HG03457 (cell line): ENCODE measurements around the gene IFNA5.

Experiments used
- ATAC-seq: cut with Tn5 transposase; IDR thresholded peaks from one replicate; pipeline ENCODE4 v1.9.1; 2021; ENCODE audit warnings: moderate number of reproducible peaks; ENCODE audit not compliant: unreplicated experiment

Gene IFNA5

DNA sequence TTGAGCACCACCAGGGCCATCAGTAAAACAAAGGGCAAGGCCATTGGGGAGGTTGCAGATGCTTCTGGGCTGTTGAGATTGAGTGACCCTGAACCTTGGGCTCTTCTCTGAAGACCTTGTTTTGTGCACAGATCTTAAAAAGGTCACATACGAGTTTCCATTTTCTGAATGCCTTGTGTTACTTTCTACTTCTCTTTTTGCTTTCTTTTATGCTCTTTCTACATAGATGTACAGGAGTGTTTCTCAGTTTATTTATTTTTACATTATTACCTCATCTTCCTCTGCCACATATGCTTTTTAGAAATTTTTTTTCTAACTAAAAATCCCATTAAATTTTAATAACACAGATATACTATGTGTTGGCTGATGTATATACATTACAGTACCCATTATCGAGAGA lies at the start of gene IFNA5:
Gene IFNA5, minus strand, starts transcription at position 101 of the 400 bp plus-strand sequence. Its CDS starts 57 bp downstream, at position 44.
- no peak for ATAC-seq

DNA sequence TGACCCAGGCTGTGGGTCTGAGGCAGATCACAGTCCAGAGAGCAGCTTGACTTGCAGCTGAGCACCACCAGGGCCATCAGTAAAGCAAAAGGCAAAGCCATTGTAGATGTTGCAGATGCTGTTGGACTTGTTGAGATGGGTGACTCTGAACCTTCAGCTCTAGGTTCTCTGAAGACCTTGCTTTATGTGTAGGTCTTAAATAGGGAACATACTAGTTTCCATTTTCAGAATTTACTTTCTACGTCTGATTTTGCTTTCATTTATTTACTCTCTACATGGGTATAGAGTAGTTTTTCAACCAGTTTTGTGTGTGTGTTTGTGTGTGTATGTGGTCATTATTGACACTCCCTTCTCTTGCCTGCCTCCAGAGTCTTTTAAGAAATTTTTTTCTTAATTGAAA lies 45.7 kb upstream of the IFNA5 start, which contains the start of gene IFNA6:
Gene IFNA6, minus strand, starts transcription at position 101 of the 400 bp plus-strand sequence. Its CDS starts 0 bp downstream, at position 101.
- ATAC-seq, result no peak

DNA sequence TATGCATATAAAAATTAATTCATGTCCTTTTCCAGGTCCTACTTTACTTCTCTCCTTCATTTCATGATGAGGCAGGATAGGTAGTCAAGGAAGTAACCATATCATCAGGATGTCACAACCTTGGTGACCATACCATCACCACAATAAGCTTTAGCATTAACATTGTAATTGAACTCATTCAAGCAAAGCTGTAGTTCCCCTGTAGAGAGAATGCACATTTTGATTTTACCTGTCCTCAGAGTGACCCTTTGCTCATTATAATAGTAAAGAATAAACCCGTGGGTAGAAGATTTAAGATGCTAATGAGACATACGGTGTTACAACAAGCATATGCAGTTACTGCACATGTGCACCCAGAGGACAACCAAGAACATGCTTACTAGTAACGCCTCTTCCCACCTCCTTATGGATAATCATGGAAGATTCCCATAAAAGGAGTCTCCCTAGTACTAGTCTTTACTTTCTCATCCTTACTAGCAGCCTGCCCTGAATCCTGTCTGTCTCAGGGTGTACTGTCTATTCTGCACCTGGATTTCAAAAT lies 43.4 kb upstream of the IFNA5 start:
- no peak for ATAC-seq

DNA sequence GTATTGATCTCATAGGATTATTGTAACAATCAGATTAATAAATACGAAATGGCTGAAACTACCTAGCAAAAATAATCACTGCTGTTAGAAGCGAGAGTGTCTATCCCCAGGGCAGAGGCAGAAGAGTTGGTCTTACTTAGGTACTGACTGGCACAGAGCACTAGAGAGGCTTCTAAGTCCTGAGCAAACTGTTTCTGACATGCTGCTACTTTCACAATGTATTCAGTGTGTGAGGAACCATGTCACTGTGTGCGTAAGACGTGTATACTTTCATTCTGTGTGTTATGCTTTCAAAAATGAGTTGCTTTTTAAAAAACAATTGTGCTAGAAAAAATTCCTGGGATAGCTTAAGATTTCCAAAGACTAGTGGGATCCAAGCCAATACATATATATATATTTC lies 35.6 kb upstream of the IFNA5 start:
- ATAC-seq, result no peak

DNA sequence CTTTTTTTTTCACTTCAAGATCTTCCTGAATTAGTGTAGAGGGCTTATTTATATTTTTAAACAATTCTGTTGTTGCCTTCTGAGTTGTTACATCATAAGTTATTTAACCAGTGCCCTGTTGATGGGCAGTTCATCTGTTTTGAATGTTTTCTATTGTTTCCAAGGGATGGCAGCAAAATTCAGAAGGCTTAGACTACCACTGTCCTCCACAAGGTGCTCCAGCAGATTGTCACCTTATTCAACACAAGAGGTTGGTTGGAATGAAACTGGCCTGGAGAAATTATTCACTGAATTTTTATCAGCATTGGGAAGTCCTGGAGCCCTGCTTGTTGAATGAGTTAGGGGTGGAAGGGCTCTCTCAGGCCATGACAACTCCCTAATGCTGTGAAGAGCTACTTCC lies 31.3 kb upstream of the IFNA5 start:
- ATAC-seq, result no peak

DNA sequence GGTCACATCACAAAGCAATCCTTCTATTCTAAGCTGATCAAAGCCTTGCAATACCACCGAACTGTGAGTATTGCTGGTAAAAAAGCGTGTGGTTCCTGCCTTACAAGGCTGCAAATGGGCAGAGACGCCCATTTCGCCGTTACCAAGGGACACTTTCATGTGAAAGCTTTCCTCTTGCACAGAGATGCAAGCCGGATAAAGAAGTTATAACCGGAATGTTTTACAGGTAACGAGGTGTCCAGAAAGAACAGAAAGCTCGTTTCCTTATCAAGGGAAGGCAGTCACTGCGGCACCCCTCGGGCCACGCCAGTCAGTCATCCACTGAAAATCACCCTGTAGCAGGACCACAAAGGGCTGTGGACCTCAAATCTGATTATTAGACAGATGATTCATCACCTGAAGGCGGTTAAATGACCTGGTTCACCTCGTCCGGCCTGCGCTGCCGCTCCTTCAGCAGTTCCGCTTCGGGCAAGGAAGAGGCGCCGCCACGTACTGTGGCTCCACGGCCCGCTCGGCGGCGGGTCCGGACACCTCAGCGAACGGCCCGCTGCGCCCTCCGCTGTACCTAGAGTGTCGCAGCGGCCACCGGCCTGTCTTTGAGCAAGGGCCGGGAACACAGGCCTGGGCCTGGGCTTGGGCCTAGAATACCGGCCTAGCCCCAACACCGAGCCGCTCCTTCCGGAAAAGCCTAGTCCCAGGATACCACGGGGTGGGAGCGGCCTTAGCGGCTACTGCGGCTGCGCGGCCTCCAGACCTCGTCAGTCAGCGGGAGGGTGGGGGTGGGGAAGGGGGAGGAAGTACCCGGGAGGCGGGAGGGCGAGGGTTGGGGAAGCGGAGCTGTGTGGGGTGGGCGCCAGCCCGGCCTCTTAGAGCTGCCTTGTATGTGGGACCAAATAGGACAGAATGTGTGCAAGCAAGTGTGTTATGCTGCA lies 29.9 kb upstream of the IFNA5 start, which contains the start of gene KLHL9:
Gene KLHL9, minus strand, starts transcription at position 704 of the 932 bp plus-strand sequence. Its CDS starts 545 bp downstream, at position 159.
- peak; percentile 81 for ATAC-seq

DNA sequence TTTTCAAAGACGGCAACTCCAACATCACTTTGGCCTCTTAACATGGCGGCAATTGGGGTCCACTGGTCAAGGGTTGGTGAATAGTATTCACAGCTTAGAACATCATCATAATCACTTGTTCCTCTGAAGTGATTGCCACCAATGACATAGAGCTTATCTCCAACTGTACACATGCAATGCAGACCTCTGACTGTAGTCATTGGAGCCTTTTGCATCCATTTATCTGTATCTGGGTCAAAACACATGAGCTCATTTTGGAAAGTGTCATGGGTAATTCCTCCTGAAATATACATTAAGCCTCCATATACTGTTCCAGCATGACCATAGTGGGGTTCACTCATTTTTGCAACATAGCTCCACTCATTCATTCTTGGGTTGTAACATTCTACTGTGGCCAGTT lies 28.1 kb upstream of the IFNA5 start:
- ATAC-seq, result no peak

DNA sequence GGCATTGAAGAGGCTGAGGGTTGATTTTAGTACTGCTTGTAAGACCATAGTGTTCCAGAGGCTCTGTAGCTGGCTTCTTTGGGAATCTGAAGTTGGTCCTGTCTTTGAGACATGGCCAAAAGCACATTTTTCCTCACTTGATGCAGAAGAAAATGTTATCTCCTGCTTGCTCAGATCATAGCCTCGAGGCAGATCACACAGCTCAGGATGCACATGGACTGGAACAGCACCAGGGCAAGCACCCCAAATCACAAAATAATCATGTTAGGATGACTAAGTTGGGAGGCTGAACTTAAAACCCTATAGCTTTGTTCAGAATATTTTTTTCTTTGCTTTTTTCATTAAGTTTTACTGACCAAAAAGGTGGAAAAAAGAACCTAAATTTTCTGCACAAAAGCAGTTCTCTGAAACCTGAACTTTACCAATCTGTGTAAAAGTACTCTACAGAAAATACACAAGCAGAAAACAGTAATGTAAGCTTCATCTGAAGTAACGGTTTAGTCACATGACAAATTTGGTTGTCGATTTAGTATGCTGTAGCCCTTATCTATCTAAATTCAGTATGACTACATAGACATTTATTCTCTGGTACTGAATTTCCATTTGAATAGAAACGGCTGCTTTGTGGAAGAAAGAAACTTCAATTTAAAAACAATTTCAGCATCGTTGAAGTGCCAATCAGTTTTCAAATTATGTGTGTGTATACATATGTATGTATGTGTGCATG lies 26.7 kb upstream of the IFNA5 start:
- no peak for ATAC-seq

DNA sequence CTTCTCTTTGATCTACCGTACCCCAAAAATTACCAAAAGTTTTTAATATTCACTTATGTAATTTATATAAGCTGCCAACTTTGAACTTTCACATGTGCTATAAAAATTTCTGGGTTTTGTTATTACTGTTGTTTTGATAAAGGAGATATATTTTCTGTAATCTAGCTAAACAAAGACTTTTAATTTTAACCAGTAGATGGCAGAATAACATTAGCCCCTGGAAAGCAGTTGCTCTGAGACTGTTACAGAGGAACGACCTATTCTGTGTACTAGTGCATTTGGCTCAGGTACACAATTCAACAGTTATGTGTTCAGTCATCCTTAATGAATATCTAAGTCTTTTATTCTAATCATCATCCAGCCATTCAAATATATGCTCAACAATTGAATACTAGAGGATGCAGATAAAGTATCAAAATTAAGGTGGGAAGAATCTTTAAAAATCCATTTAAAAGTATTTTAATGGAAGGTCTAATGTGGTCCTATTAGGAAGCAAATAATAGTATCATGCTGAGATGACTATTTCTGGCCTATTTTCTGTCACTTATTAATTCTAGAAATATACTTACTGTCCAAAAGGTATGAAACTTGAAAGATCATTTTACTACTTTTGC lies 21.5 kb upstream of the IFNA5 start:
- peak; percentile 64 for ATAC-seq

DNA sequence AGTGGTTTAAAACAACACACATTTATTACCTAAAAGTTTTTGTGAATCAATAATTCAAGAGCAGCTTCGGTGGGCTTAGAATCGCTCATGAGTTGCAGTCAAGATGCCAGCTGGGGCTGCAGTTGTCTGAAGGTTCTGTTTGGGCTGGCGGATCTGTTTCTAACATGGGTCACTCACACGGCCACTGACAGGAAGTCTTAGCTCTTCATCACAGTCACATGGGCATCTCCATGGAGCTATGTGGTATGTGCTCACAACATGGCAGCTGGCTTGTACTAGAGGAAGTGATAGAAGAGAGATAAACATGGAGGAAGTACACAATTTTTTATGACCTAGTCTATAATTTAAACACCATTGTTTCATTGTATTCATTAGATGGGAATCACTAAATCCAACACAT lies 18.9 kb upstream of the IFNA5 start:
- no peak for ATAC-seq

DNA sequence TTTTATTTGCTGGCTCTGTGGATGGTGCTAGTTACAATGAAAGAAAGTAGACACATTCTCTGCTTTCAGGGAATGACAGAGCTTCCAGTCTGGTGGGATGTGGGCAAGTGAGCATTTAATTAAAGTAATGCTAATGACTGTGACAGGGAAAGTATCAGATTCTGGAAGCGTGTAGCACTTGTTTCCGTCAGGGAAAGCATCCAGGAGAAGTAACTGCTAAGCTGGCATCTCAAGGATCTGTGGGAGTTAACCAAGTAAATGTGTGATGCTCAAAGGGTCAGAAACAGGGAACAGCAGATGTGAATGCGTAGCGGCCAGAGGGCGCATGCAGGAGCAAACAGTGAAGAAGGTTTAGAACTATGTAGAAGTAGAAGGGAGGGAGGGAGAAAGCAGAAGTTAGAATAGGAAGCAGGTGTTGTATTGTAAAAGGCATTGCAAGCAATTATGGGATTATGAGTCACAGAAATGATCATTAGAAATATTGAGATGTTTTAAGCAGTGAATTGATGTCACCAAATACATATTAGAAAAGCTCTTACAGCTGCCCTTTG lies 17.9 kb upstream of the IFNA5 start:
- no peak for ATAC-seq

DNA sequence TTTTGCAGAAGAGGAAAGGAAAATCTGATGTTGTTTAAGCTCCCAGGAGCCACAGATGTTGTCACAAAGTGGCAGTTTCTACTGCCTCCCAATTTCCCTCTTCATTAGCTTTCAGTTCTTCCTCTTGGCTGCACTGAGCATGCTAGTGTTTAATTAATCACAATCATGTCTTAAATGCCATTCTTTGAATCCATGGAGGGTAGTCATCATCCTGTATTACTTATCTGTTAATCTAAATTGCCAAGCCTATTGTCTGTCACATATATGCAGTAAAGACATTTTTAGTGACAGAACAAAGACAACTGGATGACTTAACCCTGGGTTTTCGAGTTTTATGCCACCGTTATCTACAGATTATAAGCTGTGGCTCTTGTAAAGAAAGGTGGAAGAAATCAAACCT lies 15.4 kb upstream of the IFNA5 start:
- no peak for ATAC-seq

DNA sequence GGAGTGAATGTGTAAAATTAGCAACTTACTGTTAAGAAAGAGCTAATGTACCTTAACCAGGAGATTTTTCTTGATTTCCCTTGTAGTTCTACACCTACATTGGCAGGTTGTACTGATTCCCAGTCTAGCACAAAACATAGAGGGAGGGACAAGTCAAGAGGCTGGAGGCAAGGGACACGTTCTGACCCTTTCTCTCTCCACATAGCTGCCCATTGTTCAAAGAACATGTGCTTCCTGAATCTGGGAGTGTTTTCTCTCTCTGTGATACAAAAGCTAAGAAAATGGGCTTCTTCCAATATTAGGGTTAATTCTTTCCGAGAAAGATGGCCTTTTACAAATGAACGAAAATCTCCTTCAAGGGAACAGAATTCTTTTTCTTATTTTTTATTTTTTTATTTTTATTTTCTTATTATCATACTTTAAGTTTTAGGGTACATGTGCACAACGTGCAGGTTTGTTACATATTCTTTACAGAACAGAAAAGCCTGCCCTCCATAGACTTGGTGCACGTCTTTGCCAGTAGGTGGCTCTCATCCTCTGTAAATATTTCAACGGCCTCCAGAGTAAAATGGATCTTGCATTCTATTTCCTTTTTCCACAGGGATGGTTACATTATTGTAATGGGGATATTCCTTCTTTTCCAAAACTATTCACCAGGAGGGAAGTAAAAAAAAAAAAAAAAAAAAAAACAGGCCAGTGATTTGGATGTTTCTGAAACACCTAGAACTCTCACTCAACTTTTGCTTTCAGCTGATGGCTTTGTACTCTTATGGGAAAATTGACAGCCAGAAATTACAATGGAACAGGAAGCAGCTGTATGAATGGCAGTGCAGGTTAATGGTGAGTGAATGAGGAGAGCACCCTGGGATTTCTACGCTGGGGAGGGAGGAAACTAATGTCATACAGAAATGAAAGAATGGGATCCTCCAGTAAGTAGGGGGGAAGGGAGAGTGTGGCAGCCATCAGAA lies 13.1 kb upstream of the IFNA5 start:
- no peak for ATAC-seq

DNA sequence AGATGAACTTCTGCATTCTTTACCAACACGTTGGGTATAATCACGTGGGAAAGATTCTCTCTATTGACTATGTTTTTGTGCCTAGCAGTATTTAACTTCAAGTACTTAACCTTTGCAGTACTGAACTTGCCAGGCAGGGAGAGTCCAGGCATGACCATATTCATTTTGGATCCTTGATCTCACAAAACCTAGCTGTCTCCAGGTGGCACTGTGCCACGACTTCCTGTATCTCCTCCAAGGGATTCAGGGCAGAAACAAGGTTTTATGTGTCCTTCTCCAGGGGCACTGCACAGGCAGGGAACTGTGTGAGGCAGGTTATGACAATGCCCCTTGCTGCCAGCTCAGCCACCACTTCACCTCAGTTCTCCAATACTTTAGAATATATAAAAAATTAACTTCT lies 11.7 kb upstream of the IFNA5 start:
- no peak for ATAC-seq

DNA sequence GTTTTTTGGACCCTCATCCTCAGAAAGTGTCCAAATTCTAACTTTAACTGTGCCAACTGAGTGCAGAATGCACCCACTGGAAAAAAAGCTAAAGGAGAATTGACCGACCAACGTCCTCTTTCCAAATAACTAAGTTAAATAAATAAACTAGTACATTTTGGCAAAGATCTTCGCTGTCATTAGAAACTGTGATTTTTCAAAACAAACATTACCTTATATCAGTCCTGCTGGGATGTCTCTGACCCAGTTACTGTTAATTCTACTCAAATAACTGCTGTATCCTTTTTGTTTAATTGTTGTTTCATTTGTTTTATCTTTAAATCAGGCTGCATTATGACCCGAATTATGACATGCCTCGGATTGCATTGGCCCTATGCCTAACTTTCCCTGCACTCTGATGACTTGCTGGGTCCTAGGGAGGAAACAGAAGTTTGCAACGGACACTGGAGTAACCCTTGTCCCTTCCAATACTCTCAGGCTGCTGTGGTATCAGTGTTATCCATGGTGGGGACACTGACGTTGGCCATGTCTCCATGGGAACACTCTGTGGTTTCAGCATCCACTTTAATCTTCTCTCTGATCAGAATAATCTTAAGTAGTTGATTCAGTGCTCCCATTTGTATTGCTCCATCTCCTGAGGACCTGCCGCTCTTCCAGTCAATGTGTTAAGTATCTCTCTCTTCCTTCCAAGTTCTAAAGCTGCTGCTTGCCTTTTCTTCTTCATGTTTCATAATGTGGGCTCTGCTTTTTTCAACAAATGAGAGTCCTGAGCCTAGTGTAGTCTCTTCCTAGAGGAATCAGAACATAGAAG lies 11.1 kb upstream of the IFNA5 start:
- no peak for ATAC-seq

DNA sequence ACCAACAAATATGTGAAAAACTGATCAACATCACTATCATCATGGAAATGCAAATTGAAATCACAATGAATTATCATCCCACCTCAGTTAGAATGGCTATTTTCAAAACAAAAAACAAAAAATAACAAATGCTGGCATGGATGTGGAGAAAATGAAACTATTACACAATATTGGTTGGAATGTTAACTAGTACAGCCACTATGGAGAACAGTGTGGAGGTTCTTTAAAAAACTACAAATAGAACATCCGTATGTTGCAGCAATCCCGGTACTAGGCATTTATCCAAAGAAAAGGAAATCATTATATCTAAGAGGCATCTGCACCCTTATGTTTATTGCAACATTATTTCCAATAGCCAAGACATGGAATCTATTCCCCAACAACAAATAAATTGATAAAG lies 9.0 kb upstream of the IFNA5 start:
- no peak for ATAC-seq

DNA sequence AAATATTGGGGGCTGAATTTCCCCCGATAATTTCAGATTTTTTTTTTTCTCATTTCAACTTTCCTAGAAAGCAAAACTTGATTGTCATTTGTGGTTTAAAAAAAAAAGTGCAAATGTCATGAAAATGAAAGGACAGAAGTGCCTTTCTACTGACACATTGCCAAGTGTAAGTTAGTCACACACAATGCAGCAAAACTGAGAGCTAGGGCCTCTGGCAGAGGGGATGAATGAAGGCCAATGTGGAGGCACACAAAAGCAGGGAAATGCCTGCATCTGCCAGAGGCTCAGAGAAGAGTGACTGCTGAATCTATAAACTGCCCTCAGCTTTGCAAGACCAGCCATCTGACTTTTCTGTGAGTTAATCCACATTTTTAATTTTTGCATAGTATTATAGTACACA lies 6.8 kb upstream of the IFNA5 start:
- no peak for ATAC-seq

DNA sequence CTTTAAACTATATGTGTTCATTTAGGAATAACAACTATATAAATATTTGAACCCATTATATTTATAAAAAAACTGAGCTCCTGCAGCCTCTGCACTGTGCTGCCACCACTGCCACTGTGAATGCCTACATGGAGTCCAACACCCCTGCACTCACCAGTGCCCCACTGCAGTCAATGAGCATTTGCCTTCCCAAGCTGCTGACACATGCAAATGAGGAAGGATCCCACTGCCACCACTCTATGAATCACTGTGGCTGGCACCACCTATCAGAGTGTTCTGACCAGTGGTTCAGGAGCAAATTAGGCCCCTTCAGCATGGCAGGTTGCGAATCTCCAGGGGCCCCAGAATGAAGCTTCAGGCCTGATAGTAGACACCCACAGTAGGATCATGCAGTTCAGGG lies 9.1 kb downstream of the IFNA5 start:
- ATAC-seq, result no peak
